Calu3 (cell line): ENCODE results near the gene MORC3. TPM values are rescaled to one million over a fixed set of nuclear protein-coding genes. Genes with fewer than 3 reads are reported as not detected.

Experiments used
- BruUV-seq: library from RNA; stranded (reverse); fragments of 400-500 nt; replicated peaks from 2 replicates; lab custom pipeline; 2021; lab: Mats Ljungman, UMichigan
- CTCF ChIA-PET: fragments of 300-600 bp; sonication (Branson Sonifier 250); formaldehyde crosslinking; loops from one replicate; lab custom pipeline; 2022; ENCODE audit warnings: antibody characterized with exemption; lab: Charles Lee
- DNase-seq: peaks from one replicate; pipeline ENCODE4 v3.0.0; 2022
- H3K27ac Mint-ChIP-seq: one replicate; pipeline ENCODE4 v1.8.0; 2022; ENCODE audit warnings: mixed read lengths; ENCODE audit not compliant: unreplicated experiment
- H3K27me3 Mint-ChIP-seq: one replicate; pipeline ENCODE4 v1.8.0; 2022; ENCODE audit warnings: mixed read lengths; ENCODE audit not compliant: unreplicated experiment
- H3K36me3 Mint-ChIP-seq: one replicate; pipeline ENCODE4 v1.8.0; 2022; ENCODE audit warnings: mild to moderate bottlenecking, moderate library complexity, mixed read lengths; ENCODE audit not compliant: insufficient read depth, unreplicated experiment
- H3K4me1 Mint-ChIP-seq: one replicate; pipeline ENCODE4 v1.8.0; 2022; ENCODE audit warnings: mild to moderate bottlenecking, low read depth, mixed read lengths; ENCODE audit not compliant: unreplicated experiment
- H3K4me3 Mint-ChIP-seq: one replicate; pipeline ENCODE4 v1.8.0; 2022; ENCODE audit warnings: mild to moderate bottlenecking, low read depth, moderate library complexity, mixed read lengths; ENCODE audit not compliant: unreplicated experiment
- H3K9me3 Mint-ChIP-seq: one replicate; pipeline ENCODE4 v1.8.0; 2022; ENCODE audit warnings: low read depth, mixed read lengths; ENCODE audit not compliant: unreplicated experiment
- intact Hi-C: fragments of 100-400 bp; cut with micrococcal nuclease; formaldehyde crosslinking; loops from one replicate; pipeline ENCODE4 v1.10.0; 2022; ENCODE audit not compliant: unreplicated experiment
- total RNA-seq: library from RNA; stranded (reverse); gene quantifications from 2 replicates; pipeline ENCODE4 v1.2.3, GENCODE V29; 2022
- TF ChIP-seq, protein P1 (sequence below): fragments of 200-600 bp; IDR thresholded peaks from one replicate; pipeline ENCODE4 v1.8.0; 2022; ENCODE audit warnings: antibody characterized with exemption; ENCODE audit not compliant: unreplicated experiment

The MORC3 gene
- total RNA-seq, 1 experiment from 2014 or later: 18.2 TPM

- intact Hi-C loops: loop anchor here (1.0 kb wide), 1 partner anchor 169 kb away; no protein-coding TSS in a partner anchor
- peaks cover 16% of the 10 kb centered on the region for H3K36me3 Mint-ChIP-seq
- no peaks in the 10 kb centered on the region for H3K27me3 Mint-ChIP-seq
- DNase-seq: peak; percentile 81
- CTCF ChIA-PET: no interaction called here
- no peak overlapping the region for H3K4me3 Mint-ChIP-seq
- TF ChIP-seq, protein P1, sequence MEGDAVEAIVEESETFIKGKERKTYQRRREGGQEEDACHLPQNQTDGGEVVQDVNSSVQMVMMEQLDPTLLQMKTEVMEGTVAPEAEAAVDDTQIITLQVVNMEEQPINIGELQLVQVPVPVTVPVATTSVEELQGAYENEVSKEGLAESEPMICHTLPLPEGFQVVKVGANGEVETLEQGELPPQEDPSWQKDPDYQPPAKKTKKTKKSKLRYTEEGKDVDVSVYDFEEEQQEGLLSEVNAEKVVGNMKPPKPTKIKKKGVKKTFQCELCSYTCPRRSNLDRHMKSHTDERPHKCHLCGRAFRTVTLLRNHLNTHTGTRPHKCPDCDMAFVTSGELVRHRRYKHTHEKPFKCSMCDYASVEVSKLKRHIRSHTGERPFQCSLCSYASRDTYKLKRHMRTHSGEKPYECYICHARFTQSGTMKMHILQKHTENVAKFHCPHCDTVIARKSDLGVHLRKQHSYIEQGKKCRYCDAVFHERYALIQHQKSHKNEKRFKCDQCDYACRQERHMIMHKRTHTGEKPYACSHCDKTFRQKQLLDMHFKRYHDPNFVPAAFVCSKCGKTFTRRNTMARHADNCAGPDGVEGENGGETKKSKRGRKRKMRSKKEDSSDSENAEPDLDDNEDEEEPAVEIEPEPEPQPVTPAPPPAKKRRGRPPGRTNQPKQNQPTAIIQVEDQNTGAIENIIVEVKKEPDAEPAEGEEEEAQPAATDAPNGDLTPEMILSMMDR: peak; percentile 54
- peaks cover 9% of the 10 kb centered on the region for H3K4me1 Mint-ChIP-seq
- no TSS peak for BruUV-seq
- no peaks in the 10 kb centered on the region for H3K9me3 Mint-ChIP-seq
- H3K27ac Mint-ChIP-seq: no peak overlapping the region
These were observed 100.0 kb downstream of the MORC3 start for GRCh38 chr21:36419996-36420395.

GRCh38 chr21:36420571-36421339 is 100.8 kb downstream of the MORC3 start:
- H3K36me3 Mint-ChIP-seq: peaks cover 14% of the 10 kb centered on the region
- H3K4me3 Mint-ChIP-seq: no peak overlapping the region
- no peaks in the 10 kb centered on the region for H3K9me3 Mint-ChIP-seq
- CTCF ChIA-PET: interaction anchor here (0.6 kb wide), 1 partner anchor 545 kb away, joined by 3 read pairs; no protein-coding TSS in a partner anchor
- no peak for DNase-seq
- H3K4me1 Mint-ChIP-seq: peaks cover 9% of the 10 kb centered on the region
- no peak overlapping the region for H3K27ac Mint-ChIP-seq
- no TSS peak for BruUV-seq
- no peaks in the 10 kb centered on the region for H3K27me3 Mint-ChIP-seq
- intact Hi-C loops: loop anchor here (1.0 kb wide), 1 partner anchor 169 kb away; no protein-coding TSS in a partner anchor
- TF ChIP-seq, protein P1: no peak

DNA sequence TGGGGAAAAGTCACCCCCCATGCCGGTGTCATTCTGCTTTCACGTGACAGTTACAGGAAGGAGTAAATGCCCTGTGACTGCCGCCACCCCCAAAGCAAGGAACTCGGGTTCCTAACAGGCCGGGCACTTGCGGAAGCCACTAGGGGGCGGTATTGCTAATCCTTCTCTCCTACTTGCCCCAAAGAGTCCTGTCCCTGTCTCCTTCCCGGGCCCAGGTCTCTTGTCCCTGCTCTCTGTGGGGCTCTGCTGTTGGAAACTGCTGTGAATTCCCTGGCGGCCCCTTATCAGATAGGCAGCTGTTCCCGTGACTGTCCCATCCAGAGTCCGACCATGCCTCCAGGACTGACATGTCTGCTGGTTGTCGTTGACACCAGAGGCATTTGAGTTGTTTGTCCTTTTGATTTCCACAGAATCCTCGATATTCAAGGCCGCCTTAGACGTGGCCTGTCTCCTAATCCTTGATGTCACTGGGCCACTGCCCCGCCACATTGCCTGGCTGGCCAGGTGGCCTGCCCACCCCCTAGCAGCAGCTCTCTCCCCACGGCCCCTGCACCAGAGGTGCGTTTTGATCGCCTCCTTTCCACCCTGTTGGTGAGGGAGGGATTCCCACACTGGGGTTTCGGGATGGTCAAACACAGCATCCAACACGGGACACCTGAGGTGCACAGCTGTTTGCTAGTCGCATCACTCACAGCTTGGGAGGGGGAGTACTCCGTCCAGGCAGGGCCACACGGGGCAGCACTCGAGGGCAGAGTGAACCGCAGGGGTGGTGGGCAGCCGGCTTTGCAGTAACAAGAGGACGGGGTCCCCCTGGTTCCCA is 102.5 kb downstream of the MORC3 start:
- BruUV-seq: no TSS peak
- TF ChIP-seq, protein P1: peak; percentile 64
- DNase-seq: peak; percentile 62
- H3K36me3 Mint-ChIP-seq: peaks cover 9% of the 10 kb centered on the region
- intact Hi-C loops: no loop called here
- peaks cover 9% of the 10 kb centered on the region for H3K4me1 Mint-ChIP-seq
- H3K4me3 Mint-ChIP-seq: no peak overlapping the region
- H3K27me3 Mint-ChIP-seq: no peaks in the 10 kb centered on the region
- CTCF ChIA-PET: interaction anchor here (0.5 to 1.2 kb wide), 3 partner anchors 7 to 31 kb away, joined by 3 to 5 read pairs (median 4); no protein-coding TSS in a partner anchor
- peak overlapping the region; percentile 33 for H3K27ac Mint-ChIP-seq
- no peaks in the 10 kb centered on the region for H3K9me3 Mint-ChIP-seq

- H3K4me1 Mint-ChIP-seq: peaks cover 15% of the 10 kb centered on the region
- peaks cover 9% of the 10 kb centered on the region for H3K36me3 Mint-ChIP-seq
- CTCF ChIA-PET: no interaction called here
- H3K4me3 Mint-ChIP-seq: no peak overlapping the region
- H3K27me3 Mint-ChIP-seq: no peaks in the 10 kb centered on the region
- TF ChIP-seq, protein P1: no peak
- H3K9me3 Mint-ChIP-seq: no peaks in the 10 kb centered on the region
- no peak for DNase-seq
- intact Hi-C loops: no loop called here
- H3K27ac Mint-ChIP-seq: no peak overlapping the region
- BruUV-seq: no TSS peak
These were observed 103.9 kb downstream of the MORC3 start for GRCh38 chr21:36423771-36424433.
